Stimulated activated CD8-positive, alpha-beta memory T cell treated with anti-CD3 and anti-CD28 coated beads, Interleukin-7, amount 100 ng/mL, for 4 hours (primary cell): ENCODE data around the gene CTBP1.

Experiments used
- DNase-seq, 2 donors: peaks; one replicate each; pipeline ENCODE4 v3.0.0-alpha.2; 2020; ENCODE audit warnings: low read depth in 2 of 2

CTBP1 gene

GRCh38 chr4:1250527-1250812 is 1.5 kb upstream of the CTBP1 start:
- no peak for DNase-seq

DNA sequence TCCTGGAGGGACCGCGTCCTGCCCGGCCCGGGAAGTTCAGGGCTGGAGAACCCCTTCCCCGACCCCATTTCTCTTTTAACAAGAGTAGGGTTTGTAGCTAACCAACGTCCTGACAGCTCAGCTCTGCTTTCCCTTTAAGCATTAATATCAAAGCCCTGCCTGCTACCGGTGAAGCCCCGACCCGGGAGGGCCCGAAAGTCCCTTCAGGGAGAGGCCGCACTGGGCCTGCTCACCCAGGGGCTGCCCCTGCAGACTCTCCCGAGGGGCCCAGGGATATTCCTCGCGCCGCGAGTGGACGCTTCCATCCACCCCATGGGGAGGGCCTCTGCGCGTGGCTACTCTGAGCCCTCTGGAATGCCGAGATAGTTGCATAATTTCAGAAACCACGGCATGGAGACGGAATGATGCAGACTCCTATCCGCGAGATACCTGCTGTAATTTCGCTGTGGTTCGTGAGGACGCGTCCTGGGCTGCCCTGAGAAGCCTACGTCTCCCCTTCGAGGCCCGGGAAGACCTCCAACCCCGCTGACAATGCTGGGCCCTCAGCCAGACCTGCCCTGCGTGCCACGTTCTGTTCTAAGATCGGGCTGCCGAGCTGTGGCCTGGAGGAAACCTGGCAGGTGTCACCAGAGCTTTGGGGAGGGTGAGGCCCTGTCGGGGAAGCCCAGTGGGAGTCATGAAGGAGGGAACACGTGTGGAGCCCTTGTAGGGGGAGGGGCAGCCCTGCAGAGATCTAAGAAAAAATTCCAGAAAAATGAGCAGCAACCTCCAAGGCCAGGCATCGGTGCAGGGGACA is 999 bp upstream of the CTBP1 start:
- no peak for DNase-seq

DNA sequence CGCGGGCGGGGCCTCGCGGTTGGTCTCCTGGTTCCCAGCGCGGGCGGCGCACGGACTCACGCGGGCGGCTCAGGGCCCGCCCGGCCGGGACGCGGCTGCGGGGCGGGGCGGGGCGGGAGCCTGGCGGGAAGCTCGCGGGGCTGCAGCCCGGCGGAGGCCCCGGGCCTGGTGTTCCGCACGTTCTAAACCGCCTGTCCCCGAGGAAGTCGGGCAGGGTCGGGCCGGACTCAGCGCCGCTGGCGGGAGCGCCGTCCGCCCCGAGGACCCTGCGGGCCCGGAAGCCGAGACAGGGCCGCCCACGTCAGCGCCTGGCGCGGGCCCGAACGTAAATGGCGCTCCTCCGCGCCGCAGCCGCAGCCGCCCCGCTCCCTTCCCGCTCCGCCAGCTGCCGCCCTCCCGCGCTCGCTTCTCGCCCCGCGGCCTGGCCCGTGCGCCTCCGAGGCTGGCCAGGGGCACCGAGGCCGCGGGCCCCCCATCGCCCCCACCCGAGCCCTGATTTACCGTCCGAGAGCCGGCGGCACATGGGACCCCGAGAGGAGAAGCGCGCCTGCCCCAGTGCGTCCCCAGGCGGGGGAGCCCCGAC is 309 bp upstream of the CTBP1 start:
- DNase-seq: peak; percentile 51 to 85

GRCh38 chr4:1247864-1248244 is 1.1 kb downstream of the CTBP1 start:
- no peak for DNase-seq

DNA sequence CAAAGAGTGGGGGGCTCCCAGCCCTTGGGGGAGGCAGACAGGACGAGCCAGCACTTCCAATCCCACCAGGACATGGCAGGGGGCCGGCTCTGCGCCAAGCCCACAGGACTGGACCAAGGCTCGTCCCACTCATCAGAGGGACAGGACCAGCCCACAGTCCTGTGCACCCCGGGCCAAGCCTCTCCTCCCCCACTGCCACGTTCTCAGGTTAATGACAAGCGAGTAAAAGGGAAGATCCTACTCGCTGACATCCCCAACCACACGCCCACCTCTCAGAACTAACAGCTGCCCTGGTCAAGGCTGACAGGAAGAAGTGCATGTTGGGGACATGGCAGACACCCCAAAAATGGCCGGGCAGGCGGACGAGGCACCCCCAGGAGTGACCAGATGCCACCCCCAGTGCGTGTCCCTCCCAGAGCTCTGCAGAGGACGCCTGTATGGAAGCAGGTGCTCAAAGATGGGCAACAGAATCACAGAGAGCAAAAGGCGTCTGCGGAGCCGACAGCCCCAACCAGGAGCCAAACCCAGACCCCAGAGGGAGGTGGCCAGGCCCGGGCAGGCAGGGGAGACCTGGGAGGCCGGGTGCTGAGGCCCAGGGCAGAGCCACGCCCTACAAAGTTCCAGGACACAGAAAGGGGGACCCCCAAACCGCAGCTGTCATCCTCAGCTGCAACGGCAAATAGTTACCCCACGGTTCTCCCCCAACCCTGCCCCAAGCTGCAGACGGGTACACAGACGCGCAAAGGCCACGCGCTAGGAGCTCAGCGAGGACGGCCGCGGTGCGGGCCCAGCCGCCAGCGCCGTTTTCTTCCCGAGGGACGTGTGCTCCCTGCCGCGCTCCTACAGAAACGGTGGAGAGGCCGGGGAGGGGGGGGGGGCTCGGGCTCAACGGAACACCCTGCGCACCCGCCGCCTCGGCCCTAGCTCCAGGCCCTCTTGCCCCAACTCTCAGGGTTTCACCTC is 1.7 kb downstream of the CTBP1 start:
- no peak for DNase-seq

- DNase-seq: no peak
These were observed 2.6 kb downstream of the CTBP1 start for GRCh38 chr4:1246111-1246881.

DNA sequence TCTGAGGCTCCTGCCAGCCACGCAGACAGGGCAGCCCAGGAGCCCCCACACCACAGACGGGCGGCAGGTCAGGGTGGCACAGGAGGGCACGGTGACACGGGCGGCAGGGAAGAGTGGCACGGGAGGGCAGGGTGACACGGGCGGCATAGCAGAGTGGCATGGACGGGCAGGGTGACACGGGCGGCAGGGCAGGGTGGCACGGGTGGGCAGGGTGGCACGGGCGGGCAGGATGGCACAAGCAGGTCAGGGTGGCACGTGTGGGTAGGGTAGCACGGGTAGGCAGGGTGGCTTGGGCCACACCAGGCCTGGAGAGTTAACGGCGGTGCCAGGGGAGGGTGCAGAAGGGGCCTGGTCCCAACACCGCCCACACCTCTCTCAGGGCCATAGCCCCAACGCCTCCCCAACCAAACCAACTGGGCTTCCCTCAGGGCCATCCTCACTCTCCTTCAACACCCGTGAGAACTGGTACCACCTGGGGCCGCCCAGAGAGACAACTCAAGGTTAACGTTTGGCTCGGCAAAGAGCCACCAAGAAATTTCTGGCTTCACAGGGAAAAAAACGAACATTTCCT is 3.4 kb downstream of the CTBP1 start:
- no peak for DNase-seq

DNA sequence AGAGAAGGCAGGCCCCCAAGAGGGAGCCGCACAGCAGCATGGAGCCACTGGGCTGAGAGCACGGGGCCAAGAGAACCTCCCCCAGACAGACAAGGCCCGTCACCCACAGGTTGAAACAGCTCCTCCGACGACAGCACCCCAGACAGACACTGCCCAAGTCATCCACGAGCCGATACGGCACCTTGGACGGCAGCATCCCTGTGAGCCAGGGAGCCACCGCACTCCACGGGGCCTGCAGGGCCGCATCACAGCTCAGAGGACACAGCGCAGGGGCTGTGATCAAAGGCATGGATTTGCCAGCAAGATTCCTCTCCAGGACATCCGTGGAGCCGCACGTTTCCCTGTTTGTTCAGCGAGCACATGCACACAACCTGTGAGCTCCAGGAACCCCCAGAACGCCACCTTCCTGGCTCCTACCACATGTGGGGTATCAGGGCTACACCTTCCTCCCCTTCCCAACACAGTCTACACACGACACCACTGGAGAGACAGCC is 3.9 kb downstream of the CTBP1 start:
- no peak for DNase-seq

GRCh38 chr4:1244081-1244977 is 4.6 kb downstream of the CTBP1 start:
- DNase-seq: no peak

- DNase-seq: no peak
These were observed 5.4 kb downstream of the CTBP1 start for GRCh38 chr4:1243451-1244080.

DNA sequence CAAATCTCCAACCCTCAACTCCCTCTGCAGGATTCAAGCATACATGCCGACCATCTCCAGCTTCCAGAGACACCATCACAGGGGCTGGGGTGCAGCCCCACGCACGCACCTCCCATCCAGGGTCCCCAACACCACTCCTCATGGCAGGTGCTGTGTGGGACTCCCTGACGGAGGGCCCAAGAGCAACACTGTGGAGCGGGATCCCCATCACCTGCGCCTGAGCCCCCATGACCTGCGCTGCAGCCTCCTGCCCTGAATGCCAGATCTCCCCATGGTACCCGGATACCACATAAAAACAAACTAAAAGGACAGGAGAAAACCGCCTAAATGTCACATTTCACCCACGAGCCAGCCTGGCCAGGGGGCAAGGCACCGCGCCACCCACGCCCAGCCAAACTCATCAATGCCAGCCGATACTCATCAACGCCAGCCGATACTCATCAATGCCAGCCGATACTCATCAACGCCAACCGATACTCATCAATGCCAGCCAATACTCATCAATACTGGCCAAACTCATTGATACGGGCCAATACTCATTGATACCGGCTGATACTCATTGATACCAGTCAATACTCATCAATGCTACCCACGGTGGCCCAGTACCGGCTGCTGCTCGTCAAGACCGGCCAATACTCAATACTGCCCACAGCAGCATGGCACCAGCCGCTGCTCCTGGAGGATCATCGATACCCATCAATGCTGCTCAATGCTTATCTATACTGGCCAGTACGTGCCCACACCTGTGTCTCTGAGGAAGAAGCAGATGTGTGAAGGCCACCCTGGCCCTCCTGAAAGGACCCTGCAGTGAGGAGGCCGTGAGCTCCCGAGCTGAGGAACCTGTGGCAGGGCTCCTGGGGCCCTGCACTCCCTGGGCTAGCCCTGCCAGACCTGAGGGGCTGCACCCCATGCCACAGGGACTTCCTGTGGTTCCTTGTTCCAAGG is 6.2 kb downstream of the CTBP1 start:
- no peak for DNase-seq

- no peak for DNase-seq
These were observed 6.9 kb downstream of the CTBP1 start for GRCh38 chr4:1241936-1242505.

- DNase-seq: no peak
These were observed 7.4 kb downstream of the CTBP1 start for GRCh38 chr4:1241466-1241935.

DNA sequence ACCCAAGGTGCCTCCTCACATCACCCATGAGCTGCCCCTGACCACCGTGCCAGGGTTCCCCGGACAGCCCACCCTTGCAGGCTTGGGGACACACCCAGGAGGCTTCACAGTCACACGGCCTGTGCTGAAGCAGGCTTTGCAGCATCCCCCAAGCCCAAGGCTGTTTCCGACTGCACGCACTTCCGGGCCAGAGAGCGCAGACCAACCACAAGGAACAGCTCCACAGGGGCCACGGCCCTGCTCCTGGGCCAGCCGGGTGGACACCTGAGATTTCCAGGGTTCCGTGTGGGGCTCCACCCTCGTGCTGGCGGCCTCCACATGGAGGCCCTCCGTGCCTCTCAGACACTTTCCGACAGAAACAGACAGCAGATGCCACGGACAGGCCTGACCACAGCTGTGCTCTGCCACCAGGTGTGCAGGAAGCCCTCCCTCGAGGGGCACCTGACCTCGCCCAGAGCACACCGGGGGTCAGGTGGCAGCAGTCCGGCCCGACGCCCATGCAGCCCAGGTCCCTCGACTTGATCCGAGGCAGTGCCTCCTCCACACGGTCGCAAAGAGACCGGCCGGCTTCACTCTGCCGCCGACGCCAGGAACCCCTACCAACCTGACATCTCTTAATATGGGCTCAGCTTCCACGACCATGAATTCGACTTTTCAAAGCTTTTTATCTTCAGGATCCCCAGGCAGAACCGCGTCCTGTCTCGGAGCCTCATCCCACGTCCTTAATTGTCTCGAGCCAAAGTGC is 8.0 kb downstream of the CTBP1 start:
- no peak for DNase-seq

- no peak for DNase-seq
These were observed 9.0 kb downstream of the CTBP1 start for GRCh38 chr4:1239950-1240307.

- DNase-seq: no peak
These were observed 9.6 kb downstream of the CTBP1 start for GRCh38 chr4:1239141-1239949.

DNA sequence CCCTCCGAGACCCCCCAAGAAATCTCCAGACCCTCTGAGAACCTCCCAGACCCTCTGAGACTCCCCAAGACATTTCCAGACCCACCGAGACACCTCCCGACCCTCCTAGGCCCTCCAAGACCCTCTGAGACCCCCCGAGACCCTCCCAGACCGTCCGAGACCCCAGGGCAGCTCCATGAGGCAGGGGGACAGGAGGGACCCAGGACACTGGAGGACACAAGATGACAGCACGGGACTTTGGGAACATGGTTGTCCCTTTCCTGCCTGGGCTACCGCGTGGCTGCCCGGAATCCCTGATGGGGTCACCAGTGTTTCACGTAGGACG is 10.3 kb downstream of the CTBP1 start:
- no peak for DNase-seq
